OCI-LY3 (cell line): ENCODE results near the gene GPR176.

Source experiments
- CTCF ChIP-seq: fragments of 200-600, 300-600 bp; sonication (generic); IDR thresholded peaks from 2 replicates; pipeline ENCODE4 v1.5.1; 2014; ENCODE audit warnings: antibody characterized with exemption, low read length, low read depth
- EZH2phosphoT487 ChIP-seq: fragments of 200-600 bp; shearing (Covaris generic); IDR thresholded peaks from 2 replicates; pipeline ENCODE4 v1.6.1; 2018; ENCODE audit warnings: antibody characterized with exemption, mixed run types, low read depth

GRCh38 chr15:39935241-39935640, 15.2 kb upstream of the GPR176 start:
- TF ChIP-seq CTCF, result no peak
- TF ChIP-seq EZH2phosphoT487, result no peak
